CD4-positive, alpha-beta memory T cell (primary cell): ENCODE results near the gene UQCRHL. TPM values are rescaled to one million over a fixed set of nuclear protein-coding genes. Genes with fewer than 3 reads are reported as not detected.

Experiments used
- CTCF ChIA-PET: fragments of 350-600 bp; sonication (Branson Sonifier 250); formaldehyde crosslinking; loops from one replicate; lab custom pipeline; 2021; ENCODE audit warnings: inconsistent platforms; ENCODE audit not compliant: partially characterized antibody; lab: Charles Lee
- POLR2A ChIA-PET: fragments of 350-600 bp; sonication (Branson Sonifier 250); formaldehyde crosslinking; loops from one replicate; lab custom pipeline; 2021; ENCODE audit not compliant: partially characterized antibody; lab: Charles Lee
- DNase-seq, 5 donors: peaks; one replicate each; pipeline versions ENCODE4 v3.0.0 to v3.0.0-alpha.2; 2020 to 2022; ENCODE audit warnings: mixed read lengths in 1 of 5
- H3K27ac ChIP-seq: one replicate; pipeline ENCODE4 v1.7.0; 2013; ENCODE audit warnings: low read depth, low read length
- H3K27me3 ChIP-seq: 2 replicates; pipeline ENCODE4 v1.7.0; 2013; ENCODE audit warnings: mild to moderate bottlenecking, low read length, moderate library complexity; ENCODE audit not compliant: insufficient read depth
- H3K36me3 ChIP-seq: 2 replicates; pipeline ENCODE4 v1.7.0; 2013; ENCODE audit warnings: mild to moderate bottlenecking, low read length, moderate library complexity; ENCODE audit not compliant: insufficient read depth
- H3K4me1 ChIP-seq: 2 replicates; pipeline ENCODE4 v1.7.0; 2013; ENCODE audit warnings: mild to moderate bottlenecking, low read length, moderate library complexity; ENCODE audit not compliant: insufficient read depth
- H3K4me3 ChIP-seq, 2 donors: one replicate each; pipeline ENCODE4 v1.7.0; 2013; ENCODE audit warnings: low read length in 2 of 2, mild to moderate bottlenecking in 1 of 2
- H3K9me3 ChIP-seq, 2 donors: one replicate each; pipeline ENCODE4 v1.7.0; 2013; ENCODE audit warnings: low read length in 2 of 2, control low read depth in 1 of 2; ENCODE audit not compliant: control insufficient read depth in 1 of 2
- H3K27ac Mint-ChIP-seq, 7 donors: one replicate each; pipeline ENCODE4 v1.8.0; 2020 to 2021; ENCODE audit warnings: mixed read lengths in 7 of 7, mild to moderate bottlenecking in 6 of 7, inconsistent platforms in 3 of 7, moderate library complexity in 3 of 7
- H3K27me3 Mint-ChIP-seq, 2 donors: one replicate each; pipeline ENCODE4 v1.8.0; 2020 to 2021; ENCODE audit warnings: mixed read lengths in 2 of 2
- H3K36me3 Mint-ChIP-seq, 2 donors: one replicate each; pipeline ENCODE4 v1.8.0; 2020 to 2021; ENCODE audit warnings: mixed read lengths in 2 of 2, inconsistent platforms in 1 of 2, mild to moderate bottlenecking in 1 of 2
- H3K4me1 Mint-ChIP-seq, 4 donors: one replicate each; pipeline ENCODE4 v1.8.0; 2020 to 2021; ENCODE audit warnings: mixed read lengths in 4 of 4, mild to moderate bottlenecking in 1 of 4
- H3K4me3 Mint-ChIP-seq, 8 donors: one replicate each; pipeline ENCODE4 v1.8.0; 2020 to 2021; ENCODE audit warnings: mixed read lengths in 8 of 8, mild to moderate bottlenecking in 7 of 8, moderate library complexity in 6 of 8, inconsistent platforms in 3 of 8
- H3K9me3 Mint-ChIP-seq, 8 donors: one replicate each; pipeline ENCODE4 v1.8.0; 2020 to 2021; ENCODE audit warnings: mixed read lengths in 8 of 8, mild to moderate bottlenecking in 5 of 8, inconsistent platforms in 3 of 8, moderate library complexity in 1 of 8
- intact Hi-C: fragments of 100-400 bp; cut with micrococcal nuclease; formaldehyde crosslinking; loops from one replicate; pipeline ENCODE4 v1.15.1; 2023
- polyA plus RNA-seq, 2 donors: library from polyadenylated mRNA; unstranded; fragments of 300-500 nt; fragmentation: Illumina TruSeq; gene quantifications; one replicate each; pipeline ENCODE4 v1.2.3, GENCODE V29; 2021
- total RNA-seq, 2 experiments: library from RNA; stranded (reverse); gene quantifications; one replicate each; pipeline ENCODE4 v1.2.3, GENCODE V29; 2021

The UQCRHL gene
- total and polyA plus RNA-seq, 4 experiments from 2014 or later: 0.26 to 1.7 (median 1.1) TPM

DNA sequence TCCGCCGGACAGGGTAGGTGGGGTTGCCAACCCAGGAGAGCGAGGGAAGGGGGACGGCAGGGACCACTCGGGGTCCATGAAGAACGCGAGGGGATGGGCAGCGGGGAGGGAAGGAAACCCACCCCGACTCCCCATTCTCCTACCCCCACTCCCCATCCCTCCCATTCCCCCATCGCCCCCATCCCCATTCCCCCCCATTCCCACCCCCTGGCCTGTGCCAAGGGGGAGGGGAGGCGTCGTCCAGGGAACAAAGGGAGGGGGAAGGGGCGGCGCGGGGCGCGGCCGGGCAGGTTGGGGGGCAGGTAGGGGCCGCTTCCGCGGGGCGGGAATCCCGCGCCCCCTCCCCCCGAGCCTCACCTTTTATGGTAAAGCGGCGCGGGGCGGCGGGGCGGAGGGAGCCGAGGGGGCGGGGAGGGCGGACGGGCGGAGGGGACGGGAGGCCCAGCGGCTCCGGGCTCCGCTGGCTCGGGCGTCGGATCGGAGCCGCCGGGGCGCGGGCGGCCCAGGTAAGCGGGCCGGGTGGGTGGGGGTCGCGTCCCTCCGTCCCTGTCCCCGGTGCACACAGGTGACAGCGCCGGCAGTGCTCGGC, 49.0 kb downstream of the UQCRHL start, which contains the start of gene FBLIM1:
TSS of gene FBLIM1 (plus strand) at position 453 of the 589 bp plus-strand sequence. CDS start 6,189 bp downstream, outside the sequence.
- DNase-seq: no peak
- peaks cover 6 to 23% (median 14%) of the 10 kb centered on the region in 4 donors for H3K4me1 Mint-ChIP-seq
- Histone ChIP-seq H3K36me3 (no peaks in the 10 kb centered on the region), H3K27me3 (peaks cover 4% of the 10 kb centered on the region), H3K4me3 (no peak within 1 kb of the TSS), H3K27ac (no peak within 1 kb of the TSS), H3K9me3 (no peaks in the 10 kb centered on the region), H3K4me1 (peaks cover 21% of the 10 kb centered on the region)
- ChIA-PET CTCF (no interaction called here), POLR2A (no interaction called here)
- peaks cover 16 to 36% of the 10 kb centered on the region in 2 donors for H3K27me3 Mint-ChIP-seq
- intact Hi-C loops: no loop called here
- H3K36me3 Mint-ChIP-seq: no peaks in the 10 kb centered on the region
- H3K9me3 Mint-ChIP-seq: peaks cover 0 to 2% (median 0%) of the 10 kb centered on the region in 8 donors
- no peak within 1 kb of the TSS for H3K27ac Mint-ChIP-seq
- H3K4me3 Mint-ChIP-seq: peak within 1 kb of the TSS; percentile 45 to 84 (median 60)

DNA sequence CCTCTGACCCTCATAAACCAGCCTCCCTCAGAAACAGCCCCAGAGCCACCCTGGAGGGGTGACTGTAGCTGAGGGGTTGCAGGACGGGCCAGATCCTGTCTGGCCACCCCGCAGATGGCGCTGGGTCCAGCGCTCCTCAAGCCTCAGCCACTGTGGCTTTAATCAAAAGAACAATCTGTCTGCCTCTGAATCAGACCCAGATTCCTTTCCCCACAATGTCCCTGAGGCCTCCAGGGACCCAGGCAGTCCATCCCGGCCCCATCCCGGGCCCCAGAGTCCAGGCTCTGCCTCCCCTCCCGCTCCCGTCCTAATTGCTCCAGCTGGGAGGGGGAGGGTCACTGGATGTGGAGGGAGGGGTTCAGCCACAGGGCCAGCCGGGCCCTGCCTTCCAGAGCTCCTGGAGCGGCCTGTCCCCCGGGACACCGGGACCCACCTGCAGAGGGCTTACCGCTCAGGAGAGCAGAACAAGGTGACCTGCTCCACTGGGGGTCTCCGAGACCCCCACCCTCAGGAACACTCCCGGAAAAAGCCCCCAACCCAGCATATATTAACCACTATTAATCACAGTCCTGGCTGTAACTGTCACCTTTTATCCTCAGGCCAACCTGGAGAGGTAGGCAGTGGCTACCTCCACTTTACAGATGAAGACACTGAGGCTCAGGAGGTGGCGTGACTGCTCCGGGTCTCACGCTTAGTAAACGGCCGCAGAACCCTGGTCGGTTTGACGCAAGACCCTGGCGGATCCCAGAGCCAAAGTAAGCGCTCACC, 49.7 kb downstream of the UQCRHL start:
- CTCF ChIA-PET: no interaction called here
- H3K4me1 Mint-ChIP-seq: peaks cover 6 to 23% (median 14%) of the 10 kb centered on the region in 4 donors
- Histone ChIP-seq H3K27me3 (peaks cover 4% of the 10 kb centered on the region), H3K36me3 (no peaks in the 10 kb centered on the region), H3K9me3 (no peaks in the 10 kb centered on the region), H3K4me1 (peaks cover 21% of the 10 kb centered on the region), H3K4me3 (no peak overlapping the region), H3K27ac (no peak overlapping the region)
- H3K9me3 Mint-ChIP-seq: peaks cover 0 to 2% (median 0%) of the 10 kb centered on the region in 8 donors
- H3K4me3 Mint-ChIP-seq: peak overlapping the region; percentile 27 to 84 (median 60)
- POLR2A ChIA-PET: no interaction called here
- peaks cover 15 to 38% of the 10 kb centered on the region in 2 donors for H3K27me3 Mint-ChIP-seq
- no peaks in the 10 kb centered on the region for H3K36me3 Mint-ChIP-seq
- intact Hi-C loops: no loop called here
- H3K27ac Mint-ChIP-seq: no peak overlapping the region
- DNase-seq: no peak

Other genes starting within 250 kb of the UQCRHL start
- gene AGMAT, start 222.6 kb downstream of the UQCRHL start, total RNA-seq: 1 to 10 TPM; 3.3 to 3.6 TPM
- gene AGMAT, start 222.6 kb downstream of the UQCRHL start, polyA plus RNA-seq: 1 to 10 TPM; 6.1 to 7.1 TPM
- 10 to 100 TPM; 46.2 to 47.6 TPM for gene DDI2, start 190.2 kb downstream of the UQCRHL start, total RNA-seq
- 1 to 10 TPM; 1.0 to 5.2 TPM for gene DDI2, start 190.2 kb downstream of the UQCRHL start, polyA plus RNA-seq
- 10 to 100 TPM; 53.1 to 59.8 TPM for gene PLEKHM2, start 123.3 kb downstream of the UQCRHL start, total RNA-seq
- gene PLEKHM2, start 123.3 kb downstream of the UQCRHL start, polyA plus RNA-seq: 1 to 10 TPM; 2.0 to 8.8 TPM
- 1 to 10 TPM; 2.2 to 4.2 TPM for gene SLC25A34, start 71.4 kb downstream of the UQCRHL start, total RNA-seq
- under 1 TPM in 1 of 2 donors, not detected in 1; 0.08 TPM for gene SLC25A34, start 71.4 kb downstream of the UQCRHL start, polyA plus RNA-seq
- not detected for gene TMEM82, start 65.2 kb downstream of the UQCRHL start, total RNA-seq
- gene TMEM82, start 65.2 kb downstream of the UQCRHL start, polyA plus RNA-seq: not detected
- not detected for gene FBLIM1, start 48.9 kb downstream of the UQCRHL start, total RNA-seq
- not detected for gene FBLIM1, start 48.9 kb downstream of the UQCRHL start, polyA plus RNA-seq
- 10 to 100 TPM; 80.8 to 87.8 TPM for gene SPEN, start 40.1 kb upstream of the UQCRHL start, total RNA-seq
- 10 to 100 TPM in 1 of 2 donors, 1 to 10 TPM in 1; 2.4 to 44.0 TPM for gene SPEN, start 40.1 kb upstream of the UQCRHL start, polyA plus RNA-seq
- 10 to 100 TPM; 52.6 to 61.0 TPM for gene ZBTB17, start 168.5 kb upstream of the UQCRHL start, total RNA-seq
- gene ZBTB17, start 168.5 kb upstream of the UQCRHL start, polyA plus RNA-seq: 10 to 100 TPM in 1 of 2 donors, 1 to 10 TPM in 1; 5.2 to 24.3 TPM
- gene SRARP, start 196.6 kb upstream of the UQCRHL start, total RNA-seq: not detected
- not detected for gene SRARP, start 196.6 kb upstream of the UQCRHL start, polyA plus RNA-seq
- gene HSPB7, start 210.4 kb upstream of the UQCRHL start, total RNA-seq: not detected
- gene HSPB7, start 210.4 kb upstream of the UQCRHL start, polyA plus RNA-seq: not detected
- not detected for gene CLCNKA, start 214.4 kb upstream of the UQCRHL start, total RNA-seq
- gene CLCNKA, start 214.4 kb upstream of the UQCRHL start, polyA plus RNA-seq: not detected
- not detected for gene CLCNKB, start 236.1 kb upstream of the UQCRHL start, total RNA-seq
- not detected for gene CLCNKB, start 236.1 kb upstream of the UQCRHL start, polyA plus RNA-seq